Adrenal gland (tissue), 5 donors: ENCODE measurements around the gene C10orf67.
"Not testable (repeated sequence)": the region's sequence is repeated elsewhere in the genome, so short reads cannot be mapped to it uniquely, and the experiment has no call there.

Experiments used
- POLR2A ChIP-seq, 2 donors: fragments of 450-650 bp; IDR thresholded peaks; one replicate each; pipeline ENCODE4 v1.6.1; 2017; ENCODE audit warnings: antibody characterized with exemption in 2 of 2, mild to moderate bottlenecking in 2 of 2, moderate library complexity in 1 of 2
- TF ChIP-seq, protein P1 (sequence below), 6 experiments: fragments of 450-650 bp in 4 of 6; fragments of 200-600 bp in 2 of 6; sonication (generic) in 1 of 6; IDR thresholded peaks; 1 replicate in 5 of 6; 2 replicates in 1 of 6; pipeline versions ENCODE4 v1.5.1 to v1.8.0; 2016 to 2021; ENCODE audit warnings: antibody characterized with exemption in 6 of 6, mild to moderate bottlenecking in 2 of 6, moderate library complexity in 1 of 6
- donor health status: DM: no; HTN: no; CAD: no.

DNA sequence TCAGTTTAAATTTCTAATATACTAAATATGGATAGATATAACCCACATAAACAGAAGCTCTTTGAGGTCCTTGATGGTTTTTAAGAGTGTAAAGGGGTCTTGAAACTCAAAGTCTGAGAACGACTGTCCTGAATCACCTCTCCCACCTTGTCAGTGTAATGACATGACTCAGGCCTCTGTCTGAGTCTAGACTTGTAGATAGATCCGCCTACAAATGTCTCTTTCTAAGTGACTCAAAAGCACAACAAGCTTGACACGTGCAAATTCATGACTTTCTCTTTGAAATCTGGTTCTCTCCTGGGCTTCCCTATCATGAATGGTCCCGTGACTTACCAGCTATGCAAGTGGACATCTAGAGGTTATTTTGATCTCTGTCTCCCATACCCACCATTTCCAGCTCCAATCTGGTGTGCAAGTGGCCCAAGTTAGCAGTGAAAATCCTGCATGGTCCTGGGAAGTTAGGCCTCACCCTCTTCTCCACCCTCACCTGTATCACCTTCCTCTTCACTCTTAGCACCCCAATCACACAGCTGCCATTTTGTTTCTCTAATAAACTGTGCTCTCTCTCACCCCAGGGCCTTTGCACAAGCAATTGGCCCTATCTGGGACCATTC is 20.9 kb upstream of the C10orf67 start:
- TF ChIP-seq, protein P1, sequence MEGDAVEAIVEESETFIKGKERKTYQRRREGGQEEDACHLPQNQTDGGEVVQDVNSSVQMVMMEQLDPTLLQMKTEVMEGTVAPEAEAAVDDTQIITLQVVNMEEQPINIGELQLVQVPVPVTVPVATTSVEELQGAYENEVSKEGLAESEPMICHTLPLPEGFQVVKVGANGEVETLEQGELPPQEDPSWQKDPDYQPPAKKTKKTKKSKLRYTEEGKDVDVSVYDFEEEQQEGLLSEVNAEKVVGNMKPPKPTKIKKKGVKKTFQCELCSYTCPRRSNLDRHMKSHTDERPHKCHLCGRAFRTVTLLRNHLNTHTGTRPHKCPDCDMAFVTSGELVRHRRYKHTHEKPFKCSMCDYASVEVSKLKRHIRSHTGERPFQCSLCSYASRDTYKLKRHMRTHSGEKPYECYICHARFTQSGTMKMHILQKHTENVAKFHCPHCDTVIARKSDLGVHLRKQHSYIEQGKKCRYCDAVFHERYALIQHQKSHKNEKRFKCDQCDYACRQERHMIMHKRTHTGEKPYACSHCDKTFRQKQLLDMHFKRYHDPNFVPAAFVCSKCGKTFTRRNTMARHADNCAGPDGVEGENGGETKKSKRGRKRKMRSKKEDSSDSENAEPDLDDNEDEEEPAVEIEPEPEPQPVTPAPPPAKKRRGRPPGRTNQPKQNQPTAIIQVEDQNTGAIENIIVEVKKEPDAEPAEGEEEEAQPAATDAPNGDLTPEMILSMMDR (IDR thresholded peaks at IDR 0.05), result not testable (repeated sequence)
- TF ChIP-seq POLR2A (IDR thresholded peaks at IDR 0.05), result not testable (repeated sequence)
